Loucy (cell line): Measurements from ENCODE around the gene BIRC3.

Experiments
- H2AFZ ChIP-seq: fragments of 200-600 bp; sonication (generic); 2 replicates; pipeline ENCODE4 v1.6.0; 2016; ENCODE audit warnings: antibody characterized with exemption, mild to moderate bottlenecking, low read length, moderate library complexity
- H3F3A ChIP-seq: fragments of 200-600 bp; 2 replicates; pipeline ENCODE4 v1.6.0; 2016; ENCODE audit warnings: antibody characterized with exemption, low read depth, mild to moderate bottlenecking
- H3K27me3 ChIP-seq: fragments of 200-600 bp; sonication (generic); 2 replicates; pipeline ENCODE4 v1.6.1; 2014; ENCODE audit warnings: low read length, mild to moderate bottlenecking; ENCODE audit not compliant: insufficient read depth, poor library complexity, severe bottlenecking
- H3K36me3 ChIP-seq: fragments of 200-600 bp; sonication (generic); 2 replicates; pipeline ENCODE4 v1.6.1; 2016; ENCODE audit warnings: low read length; ENCODE audit not compliant: insufficient read depth
- H3K4me1 ChIP-seq: fragments of 200-600 bp; sonication (generic); 2 replicates; pipeline ENCODE4 v1.5.1; 2014; ENCODE audit warnings: low read length, mild to moderate bottlenecking; ENCODE audit not compliant: insufficient read depth, poor library complexity, severe bottlenecking
- H3K4me2 ChIP-seq: fragments of 200-600 bp; sonication (generic); 2 replicates; pipeline ENCODE4 v1.6.0; 2014; ENCODE audit warnings: antibody characterized with exemption, low read length, low read depth, mild to moderate bottlenecking; ENCODE audit not compliant: poor library complexity, severe bottlenecking
- H3K4me3 ChIP-seq: fragments of 200-600 bp; sonication (generic); 2 replicates; pipeline ENCODE4 v1.5.1; 2014; ENCODE audit warnings: low read length, mild to moderate bottlenecking, mixed read lengths; ENCODE audit not compliant: poor library complexity, severe bottlenecking
- H3K79me2 ChIP-seq: fragments of 200-600 bp; sonication (generic); 2 replicates; pipeline ENCODE4 v1.6.1; 2014; ENCODE audit warnings: low read length; ENCODE audit not compliant: insufficient read depth
- H3K9ac ChIP-seq: fragments of 200-600 bp; sonication (generic); 2 replicates; pipeline ENCODE4 v1.6.0; 2014; ENCODE audit warnings: mild to moderate bottlenecking, low read depth, low read length, moderate library complexity; ENCODE audit not compliant: poor library complexity, severe bottlenecking
- H3K9me2 ChIP-seq: fragments of 200-600 bp; sonication (generic); replicated peaks from 2 replicates; pipeline ENCODE4 v1.6.1; 2016; ENCODE audit warnings: low read depth, low read length, mixed read lengths
- H3K9me3 ChIP-seq: fragments of 200-600 bp; sonication (generic); 2 replicates; pipeline ENCODE4 v1.6.1; 2014; ENCODE audit warnings: mild to moderate bottlenecking, antibody characterized with exemption, low read length, low read depth; ENCODE audit not compliant: insufficient read depth
- H4K20me1 ChIP-seq: fragments of 200-600 bp; sonication (generic); 2 replicates; pipeline ENCODE4 v1.6.0; 2014; ENCODE audit warnings: antibody characterized with exemption, low read length, mild to moderate bottlenecking; ENCODE audit not compliant: insufficient read depth, poor library complexity, severe bottlenecking
- EZH2phosphoT487 ChIP-seq: fragments of 200-600 bp; IDR thresholded peaks from 2 replicates; pipeline ENCODE4 v1.6.1; 2018; ENCODE audit warnings: antibody characterized with exemption, mild to moderate bottlenecking, moderate library complexity, borderline replicate concordance
- TF ChIP-seq, protein P1 (sequence below): fragments of 200-600 bp; sonication (generic); conservative IDR thresholded peaks from 2 replicates; pipeline ENCODE4 v1.5.1; 2014; ENCODE audit warnings: mild to moderate bottlenecking, antibody characterized with exemption, low read length

BIRC3 gene

DNA sequence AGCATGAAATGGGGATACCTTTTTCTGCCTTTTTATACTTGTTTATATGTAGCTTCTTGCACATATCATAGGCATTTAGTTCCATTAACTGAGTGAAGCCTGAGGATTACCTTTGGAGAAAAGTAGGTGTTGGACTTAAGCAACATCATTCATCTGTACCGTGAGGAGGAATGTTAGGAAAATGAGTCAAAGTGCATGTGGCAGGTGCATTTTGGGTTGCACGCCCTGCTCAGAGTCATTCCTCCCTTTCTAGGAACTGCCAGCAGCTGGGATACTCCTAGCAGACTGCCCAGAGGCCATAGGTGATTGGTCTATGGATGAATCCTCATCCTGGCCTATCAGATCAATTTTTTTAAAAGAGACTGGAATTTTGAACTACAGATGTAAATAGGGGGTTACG lies 33.3 kb upstream of the BIRC3 start:
- Histone ChIP-seq H3K27me3 (no peaks in the 10 kb centered on the region), H3K36me3 (no peaks in the 10 kb centered on the region), H3F3A (no peaks in the 10 kb centered on the region), H3K9me2 (no peaks in the 10 kb centered on the region), H3K9me3 (no peaks in the 10 kb centered on the region), H3K9ac (no peak overlapping the region), H3K4me3 (no peak overlapping the region), H3K4me2 (no peak overlapping the region), H2AFZ (no peak overlapping the region), H3K79me2 (no peaks in the 10 kb centered on the region), H3K4me1 (no peaks in the 10 kb centered on the region), H4K20me1 (no peaks in the 10 kb centered on the region)
- TF ChIP-seq, protein P1, sequence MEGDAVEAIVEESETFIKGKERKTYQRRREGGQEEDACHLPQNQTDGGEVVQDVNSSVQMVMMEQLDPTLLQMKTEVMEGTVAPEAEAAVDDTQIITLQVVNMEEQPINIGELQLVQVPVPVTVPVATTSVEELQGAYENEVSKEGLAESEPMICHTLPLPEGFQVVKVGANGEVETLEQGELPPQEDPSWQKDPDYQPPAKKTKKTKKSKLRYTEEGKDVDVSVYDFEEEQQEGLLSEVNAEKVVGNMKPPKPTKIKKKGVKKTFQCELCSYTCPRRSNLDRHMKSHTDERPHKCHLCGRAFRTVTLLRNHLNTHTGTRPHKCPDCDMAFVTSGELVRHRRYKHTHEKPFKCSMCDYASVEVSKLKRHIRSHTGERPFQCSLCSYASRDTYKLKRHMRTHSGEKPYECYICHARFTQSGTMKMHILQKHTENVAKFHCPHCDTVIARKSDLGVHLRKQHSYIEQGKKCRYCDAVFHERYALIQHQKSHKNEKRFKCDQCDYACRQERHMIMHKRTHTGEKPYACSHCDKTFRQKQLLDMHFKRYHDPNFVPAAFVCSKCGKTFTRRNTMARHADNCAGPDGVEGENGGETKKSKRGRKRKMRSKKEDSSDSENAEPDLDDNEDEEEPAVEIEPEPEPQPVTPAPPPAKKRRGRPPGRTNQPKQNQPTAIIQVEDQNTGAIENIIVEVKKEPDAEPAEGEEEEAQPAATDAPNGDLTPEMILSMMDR = no peak
- TF ChIP-seq EZH2phosphoT487 = no peak

- Histone ChIP-seq H2AFZ (no peak overlapping the region), H3K4me2 (no peak overlapping the region), H3K36me3 (no peaks in the 10 kb centered on the region), H4K20me1 (no peaks in the 10 kb centered on the region), H3K4me1 (no peaks in the 10 kb centered on the region), H3K9ac (no peak overlapping the region), H3K79me2 (no peaks in the 10 kb centered on the region), H3K9me3 (no peaks in the 10 kb centered on the region), H3K9me2 (no peaks in the 10 kb centered on the region), H3K4me3 (no peak overlapping the region), H3F3A (no peaks in the 10 kb centered on the region), H3K27me3 (no peaks in the 10 kb centered on the region)
- TF ChIP-seq EZH2phosphoT487 = no peak
- TF ChIP-seq, protein P1 = no peak
These were observed 31.0 kb upstream of the BIRC3 start for GRCh38 chr11:102286292-102286691.

DNA sequence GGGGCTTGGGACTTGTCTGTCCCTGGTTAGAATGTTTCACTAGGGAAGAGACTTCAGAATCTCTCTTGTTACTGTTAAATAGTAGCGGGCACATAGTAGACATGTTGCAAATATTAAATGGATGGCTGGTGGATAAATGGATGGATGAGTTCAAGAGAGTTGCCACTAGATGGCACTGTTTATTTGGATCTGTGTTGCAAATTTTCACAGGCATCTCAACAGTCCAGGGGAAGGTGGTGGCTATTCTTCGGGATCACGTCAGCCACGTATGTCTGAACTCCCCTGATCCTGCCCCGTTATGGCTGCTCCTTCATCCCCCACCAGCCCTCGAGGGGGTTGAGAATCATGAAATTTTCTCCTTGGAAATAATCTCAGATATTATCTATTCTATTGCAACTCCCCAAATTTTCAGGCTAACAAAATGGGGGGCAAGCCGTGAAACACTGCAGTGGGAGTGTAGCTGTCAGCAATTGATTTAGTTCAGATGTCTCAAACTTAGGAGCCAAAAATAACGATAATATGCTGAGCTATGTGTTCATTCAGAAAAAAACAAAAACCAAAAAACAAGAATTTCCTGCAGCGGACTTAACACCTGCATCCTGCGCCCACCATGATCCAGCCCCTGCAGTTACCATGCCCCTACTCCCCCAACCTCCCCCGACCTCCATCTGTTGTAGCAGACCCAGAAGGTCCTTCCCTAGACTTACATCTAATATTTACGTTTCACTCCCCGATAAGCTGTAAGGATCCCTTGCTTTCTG lies 29.1 kb upstream of the BIRC3 start:
- no peaks in the 10 kb centered on the region for H3K9me2 ChIP-seq
- H3K4me1 ChIP-seq = no peaks in the 10 kb centered on the region
- H4K20me1 ChIP-seq = no peaks in the 10 kb centered on the region
- H3K79me2 ChIP-seq = no peaks in the 10 kb centered on the region
- no peaks in the 10 kb centered on the region for H3K36me3 ChIP-seq
- H3K4me3 ChIP-seq = peak overlapping the region; percentile 20
- H3K9me3 ChIP-seq = no peaks in the 10 kb centered on the region
- H3K4me2 ChIP-seq = peak overlapping the region; percentile 48
- peak overlapping the region; percentile 64 for H2AFZ ChIP-seq
- no peaks in the 10 kb centered on the region for H3K27me3 ChIP-seq
- H3K9ac ChIP-seq = no peak overlapping the region
- no peaks in the 10 kb centered on the region for H3F3A ChIP-seq
- TF ChIP-seq, protein P1 = peak; percentile 77
- no peak for TF ChIP-seq EZH2phosphoT487
